GM18520 (cell line): ENCODE results near the gene IGF1R.

Experiments used
- ATAC-seq: cut with Tn5 transposase; IDR thresholded peaks from one replicate; pipeline ENCODE4 v1.9.1; 2021; ENCODE audit not compliant: unreplicated experiment

IGF1R gene

GRCh38 chr15:98854496-98854895 is 206.2 kb downstream of the IGF1R start:
- ATAC-seq = no peak

- no peak for ATAC-seq
Measured at GRCh38 chr15:98855067-98855814, 206.9 kb downstream of the IGF1R start.

- no peak for ATAC-seq
Measured at GRCh38 chr15:98855815-98856531, 207.6 kb downstream of the IGF1R start.

GRCh38 chr15:98856532-98856907 is 208.2 kb downstream of the IGF1R start:
- no peak for ATAC-seq

GRCh38 chr15:98858610-98859023 is 210.3 kb downstream of the IGF1R start:
- ATAC-seq = no peak

GRCh38 chr15:98859149-98859548 is 210.8 kb downstream of the IGF1R start:
- no peak for ATAC-seq

GRCh38 chr15:98860281-98861041 is 212.1 kb downstream of the IGF1R start:
- no peak for ATAC-seq

- no peak for ATAC-seq
Measured at GRCh38 chr15:98861188-98861587, 212.8 kb downstream of the IGF1R start.

- ATAC-seq = no peak
Measured at GRCh38 chr15:98863983-98864382, 215.6 kb downstream of the IGF1R start.

- ATAC-seq = peak; percentile 82
Measured at GRCh38 chr15:98865397-98866339, 217.3 kb downstream of the IGF1R start.

- no peak for ATAC-seq
Measured at GRCh38 chr15:98866511-98866910, 218.2 kb downstream of the IGF1R start.

- ATAC-seq = no peak
Measured at GRCh38 chr15:98868564-98868963, 220.2 kb downstream of the IGF1R start.

GRCh38 chr15:98870788-98871187 is 222.4 kb downstream of the IGF1R start:
- ATAC-seq = no peak

- ATAC-seq = no peak
Measured at GRCh38 chr15:98872774-98873173, 224.4 kb downstream of the IGF1R start.

- no peak for ATAC-seq
Measured at GRCh38 chr15:98873441-98874218, 225.3 kb downstream of the IGF1R start.

- no peak for ATAC-seq
Measured at GRCh38 chr15:98874370-98874769, 226.0 kb downstream of the IGF1R start.

GRCh38 chr15:98874773-98875172 is 226.4 kb downstream of the IGF1R start:
- no peak for ATAC-seq

- no peak for ATAC-seq
Measured at GRCh38 chr15:98875309-98875708, 227.0 kb downstream of the IGF1R start.

GRCh38 chr15:98876451-98877369 is 228.4 kb downstream of the IGF1R start:
- ATAC-seq = no peak
